OCI-M2 (cell line): Measurements from ENCODE around the gene QSER1.
"Not testable (repeated sequence)": the region's sequence is repeated elsewhere in the genome, so short reads cannot be mapped to it uniquely, and the experiment has no call there.

Source experiments
- DNase-seq: peaks from one replicate; lab custom pipeline; 2025; ENCODE audit not compliant: unreplicated experiment; lab: John Stamatoyannopoulos, UW

Gene QSER1

GRCh38 chr11:32932196-32932595 lies 39.6 kb downstream of the QSER1 start:
- no peak for DNase-seq

GRCh38 chr11:32935462-32936029 lies 42.9 kb downstream of the QSER1 start:
- DNase-seq, result no peak

- DNase-seq, result not testable (repeated sequence)
Observed at GRCh38 chr11:32936178-32936577, 43.6 kb downstream of the QSER1 start.

GRCh38 chr11:32937283-32937682 lies 44.7 kb downstream of the QSER1 start:
- not testable (repeated sequence) for DNase-seq

- DNase-seq, result no peak
Observed at GRCh38 chr11:32939046-32939445, 46.4 kb downstream of the QSER1 start.

- DNase-seq, result no peak
Observed at GRCh38 chr11:32939866-32940265, 47.3 kb downstream of the QSER1 start.

GRCh38 chr11:32940865-32941264 lies 48.3 kb downstream of the QSER1 start:
- no peak for DNase-seq

GRCh38 chr11:32947978-32948377 lies 55.4 kb downstream of the QSER1 start:
- DNase-seq, result no peak

GRCh38 chr11:32949739-32950138 lies 57.1 kb downstream of the QSER1 start:
- no peak for DNase-seq

GRCh38 chr11:32952421-32952820 lies 59.8 kb downstream of the QSER1 start:
- no peak for DNase-seq

- no peak for DNase-seq
Observed at GRCh38 chr11:32953700-32954099, 61.1 kb downstream of the QSER1 start.

GRCh38 chr11:32960553-32961164 lies 68.0 kb downstream of the QSER1 start:
- no peak for DNase-seq

GRCh38 chr11:32962016-32962415 lies 69.4 kb downstream of the QSER1 start:
- no peak for DNase-seq

GRCh38 chr11:32963721-32964120 lies 71.1 kb downstream of the QSER1 start:
- no peak for DNase-seq

- DNase-seq, result no peak
Observed at GRCh38 chr11:32968541-32968940, 75.9 kb downstream of the QSER1 start.

GRCh38 chr11:32972233-32972632 lies 79.6 kb downstream of the QSER1 start:
- not testable (repeated sequence) for DNase-seq

GRCh38 chr11:32972781-32973180 lies 80.2 kb downstream of the QSER1 start:
- DNase-seq, result no peak

GRCh38 chr11:32982626-32983025 lies 90.0 kb downstream of the QSER1 start:
- DNase-seq, result no peak

GRCh38 chr11:32983506-32983905 lies 90.9 kb downstream of the QSER1 start:
- DNase-seq, result no peak

- DNase-seq, result no peak
Observed at GRCh38 chr11:32985600-32985999, 93.0 kb downstream of the QSER1 start.

GRCh38 chr11:32987851-32988250 lies 95.2 kb downstream of the QSER1 start:
- no peak for DNase-seq

GRCh38 chr11:32990481-32990880 lies 97.9 kb downstream of the QSER1 start:
- no peak for DNase-seq

- no peak for DNase-seq
Observed at GRCh38 chr11:32991427-32991826, 98.8 kb downstream of the QSER1 start.
